ENCODE results near the gene DUSP15.

The DUSP15 gene

DNA sequence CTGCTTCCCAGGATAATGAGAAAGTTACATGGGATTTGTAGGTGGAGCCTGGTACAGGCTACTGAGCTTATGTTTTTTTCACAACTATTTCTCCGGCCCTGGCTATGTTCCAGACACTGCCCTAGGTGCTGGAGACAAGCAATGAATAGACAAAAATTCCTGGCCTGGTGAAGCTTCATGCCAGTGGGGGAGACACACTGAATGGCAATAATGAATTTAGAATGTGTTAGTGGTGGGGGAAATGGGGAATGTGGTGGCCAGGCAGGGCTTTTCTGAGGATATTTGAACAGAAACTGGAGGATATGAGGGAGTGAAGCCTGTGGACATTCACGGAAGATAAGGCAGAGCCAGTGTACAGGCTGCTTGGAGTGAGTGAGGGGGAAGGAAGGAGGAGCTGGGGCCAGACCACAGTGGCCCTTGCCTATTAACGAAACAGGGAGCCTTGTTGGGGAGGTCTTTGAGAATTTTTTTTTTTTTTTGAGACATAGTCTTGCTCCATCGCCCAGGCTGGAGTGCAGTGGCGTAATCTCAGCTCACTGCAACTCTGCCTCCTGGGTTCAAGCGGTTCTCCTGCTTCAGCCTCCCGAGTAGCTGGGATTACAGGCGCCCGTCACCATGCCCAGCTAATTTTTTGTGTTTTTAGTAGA is 31.6 kb downstream of the DUSP15 start:
- WGBS (ENCODE audit: extremely low coverage, insufficient coverage, insufficient read length), result no CpG with 5 or more reads among the region's 9 CpGs
- Histone ChIP-seq H2AFZ (ENCODE audit: insufficient read depth, low read length, poor library complexity) (no peak overlapping the region), H3K4me2 (ENCODE audit: low read length) (no peak overlapping the region), H3K79me2 (ENCODE audit: control insufficient read depth, insufficient read depth, low read length, poor library complexity) (no peaks in the 10 kb centered on the region), H3K4ac (ENCODE audit: low read depth, low read length) (no peak overlapping the region), H4K91ac (ENCODE audit: low read depth, low read length) (no peak overlapping the region), H3K4me3 (ENCODE audit: low read depth, low read length) (no peak overlapping the region), H3K9me3 (ENCODE audit: insufficient read depth, low read depth, low read length) (no peaks in the 10 kb centered on the region), H3K79me1 (ENCODE audit: low read length) (no peaks in the 10 kb centered on the region), H3K4me1 (ENCODE audit: control insufficient read depth in 1 of 2, insufficient read depth in 2 of 2, low read length in 2 of 2) (peaks cover 32 to 46% of the 10 kb centered on the region in 2 experiments), H3K18ac (ENCODE audit: low read length) (no peak overlapping the region), H3K23ac (ENCODE audit: low read length) (no peak overlapping the region), H2BK5ac (ENCODE audit: low read depth, low read length, poor library complexity) (no peak overlapping the region), H4K12ac (ENCODE audit: low read depth, low read length) (no peak overlapping the region), H3K27me3 (ENCODE audit: insufficient read depth, low read length) (no peaks in the 10 kb centered on the region), H2BK120ac (ENCODE audit: insufficient read depth, low read length, poor library complexity) (no peak overlapping the region), H3K14ac (ENCODE audit: low read length) (no peak overlapping the region), H2AK5ac (ENCODE audit: low read length) (no peak overlapping the region), H4K8ac (ENCODE audit: low read depth, low read length) (no peak overlapping the region), H3K9ac (ENCODE audit: low read length) (no peak overlapping the region), H3K36me3 (ENCODE audit: control insufficient read depth in 1 of 2, insufficient read depth in 2 of 2, low read length in 2 of 2) (no peaks in the 10 kb centered on the region), H3K27ac (ENCODE audit: low read depth, low read length) (no peak overlapping the region), H2BK12ac (ENCODE audit: low read length) (no peak overlapping the region)
- no peak for DNase-seq

DNA sequence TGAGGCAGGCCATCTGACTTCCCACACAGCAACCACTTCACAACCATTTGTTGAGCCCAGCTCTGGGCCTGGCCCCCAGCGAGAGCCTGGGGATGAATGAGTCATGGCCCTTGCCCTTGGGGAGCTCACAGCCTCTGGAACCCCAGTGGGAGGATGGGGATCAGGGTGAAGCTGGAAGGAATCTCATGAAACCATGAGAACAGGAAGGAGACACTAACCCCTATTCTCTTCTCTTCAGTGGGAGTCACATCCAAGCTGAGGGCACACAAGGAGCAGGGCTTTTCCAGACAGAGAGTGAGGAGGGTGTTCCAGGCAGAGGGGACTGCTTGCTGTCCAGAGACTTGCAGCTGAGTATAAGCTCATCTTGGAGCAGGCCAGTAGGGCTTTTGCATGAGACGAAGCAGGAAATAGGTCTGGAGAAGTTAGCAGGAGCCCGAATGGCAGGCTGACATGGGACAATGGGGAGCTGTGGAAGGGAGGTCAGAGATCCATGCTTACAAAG is 32.4 kb downstream of the DUSP15 start:
- Histone ChIP-seq H4K8ac (ENCODE audit: low read depth, low read length) (no peak overlapping the region), H3K4me2 (ENCODE audit: low read length) (no peak overlapping the region), H2BK120ac (ENCODE audit: insufficient read depth, low read length, poor library complexity) (no peak overlapping the region), H3K79me1 (ENCODE audit: low read length) (no peaks in the 10 kb centered on the region), H4K12ac (ENCODE audit: low read depth, low read length) (no peak overlapping the region), H3K14ac (ENCODE audit: low read length) (no peak overlapping the region), H3K27me3 (ENCODE audit: insufficient read depth, low read length) (no peaks in the 10 kb centered on the region), H3K4ac (ENCODE audit: low read depth, low read length) (no peak overlapping the region), H3K9ac (ENCODE audit: low read length) (no peak overlapping the region), H3K4me3 (ENCODE audit: low read depth, low read length) (no peak overlapping the region), H2AK5ac (ENCODE audit: low read length) (no peak overlapping the region), H3K18ac (ENCODE audit: low read length) (no peak overlapping the region), H2BK12ac (ENCODE audit: low read length) (no peak overlapping the region), H3K23ac (ENCODE audit: low read length) (no peak overlapping the region), H2BK5ac (ENCODE audit: low read depth, low read length, poor library complexity) (no peak overlapping the region), H3K79me2 (ENCODE audit: control insufficient read depth, insufficient read depth, low read length, poor library complexity) (no peaks in the 10 kb centered on the region), H4K91ac (ENCODE audit: low read depth, low read length) (no peak overlapping the region), H3K36me3 (ENCODE audit: control insufficient read depth in 1 of 2, insufficient read depth in 2 of 2, low read length in 2 of 2) (no peaks in the 10 kb centered on the region), H3K27ac (ENCODE audit: low read depth, low read length) (no peak overlapping the region), H3K4me1 (ENCODE audit: control insufficient read depth in 1 of 2, insufficient read depth in 2 of 2, low read length in 2 of 2) (peaks cover 26 to 41% of the 10 kb centered on the region in 2 experiments), H2AFZ (ENCODE audit: insufficient read depth, low read length, poor library complexity) (no peak overlapping the region), H3K9me3 (ENCODE audit: insufficient read depth, low read depth, low read length) (no peaks in the 10 kb centered on the region)
- no peak for DNase-seq
- no CpG with 5 or more reads among the region's 3 CpGs for WGBS (ENCODE audit: extremely low coverage, insufficient coverage, insufficient read length)

DNA sequence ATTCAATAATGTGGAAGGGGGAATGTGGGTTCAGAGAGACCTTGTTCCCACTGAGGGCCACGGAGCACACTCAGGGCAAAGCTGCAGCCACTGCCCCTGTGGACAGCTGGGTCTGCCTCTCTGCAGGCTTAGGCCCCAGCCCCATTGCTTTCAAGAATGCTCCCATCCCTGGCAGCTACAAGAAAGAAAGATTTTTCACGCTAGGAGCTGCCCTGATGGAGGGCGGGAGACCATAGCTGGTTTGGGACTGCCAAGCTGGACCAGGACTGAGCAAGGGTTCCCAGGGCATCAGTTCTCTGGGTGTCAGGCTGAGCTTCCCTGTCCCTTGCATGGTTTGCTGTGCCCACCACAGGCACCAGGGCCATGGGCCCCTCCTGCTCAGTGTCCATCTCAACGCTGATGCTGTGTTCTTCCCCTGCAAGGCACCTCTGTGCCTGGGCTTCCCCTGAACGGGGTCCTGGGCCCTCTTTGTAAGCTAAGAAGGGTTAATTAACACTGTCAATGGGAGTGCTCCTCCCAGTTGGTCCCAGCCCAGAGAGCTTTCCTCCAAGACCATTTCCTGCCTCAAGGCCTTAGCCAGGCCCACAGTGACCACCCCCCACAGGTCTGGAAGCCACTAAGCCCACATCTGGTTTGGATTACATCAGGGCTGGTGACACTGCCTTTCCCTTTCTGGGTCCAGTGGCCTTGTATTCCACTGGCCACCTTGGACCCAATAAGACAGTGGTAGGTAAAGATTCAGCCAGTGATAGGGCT is 33.3 kb downstream of the DUSP15 start:
- no peak overlapping the region for H3K4me2 ChIP-seq (ENCODE audit: low read length)
- no peak overlapping the region for H3K14ac ChIP-seq (ENCODE audit: low read length)
- H3K23ac ChIP-seq (ENCODE audit: low read length), result no peak overlapping the region
- peak overlapping the region; percentile 44 for H2AK5ac ChIP-seq (ENCODE audit: low read length)
- H3K79me1 ChIP-seq (ENCODE audit: low read length), result no peaks in the 10 kb centered on the region
- no CpG with 5 or more reads among the region's 5 CpGs for WGBS (ENCODE audit: extremely low coverage, insufficient coverage, insufficient read length)
- no peaks in the 10 kb centered on the region for H3K27me3 ChIP-seq (ENCODE audit: insufficient read depth, low read length)
- no peak overlapping the region for H3K4me3 ChIP-seq (ENCODE audit: low read depth, low read length)
- no peak overlapping the region for H2BK12ac ChIP-seq (ENCODE audit: low read length)
- H4K91ac ChIP-seq (ENCODE audit: low read depth, low read length), result peak overlapping the region; percentile 21
- H3K4ac ChIP-seq (ENCODE audit: low read depth, low read length), result no peak overlapping the region
- H3K9ac ChIP-seq (ENCODE audit: low read length), result no peak overlapping the region
- H2BK120ac ChIP-seq (ENCODE audit: insufficient read depth, low read length, poor library complexity), result no peak overlapping the region
- no peak overlapping the region for H4K8ac ChIP-seq (ENCODE audit: low read depth, low read length)
- peaks cover 22 to 32% of the 10 kb centered on the region in 2 experiments for H3K4me1 ChIP-seq (ENCODE audit: control insufficient read depth in 1 of 2, insufficient read depth in 2 of 2, low read length in 2 of 2)
- DNase-seq, result no peak
- no peak overlapping the region for H3K18ac ChIP-seq (ENCODE audit: low read length)
- no peaks in the 10 kb centered on the region for H3K9me3 ChIP-seq (ENCODE audit: insufficient read depth, low read depth, low read length)
- no peak overlapping the region for H2BK5ac ChIP-seq (ENCODE audit: low read depth, low read length, poor library complexity)
- no peak overlapping the region for H2AFZ ChIP-seq (ENCODE audit: insufficient read depth, low read length, poor library complexity)
- no peaks in the 10 kb centered on the region for H3K79me2 ChIP-seq (ENCODE audit: control insufficient read depth, insufficient read depth, low read length, poor library complexity)
- no peak overlapping the region for H3K27ac ChIP-seq (ENCODE audit: low read depth, low read length)
- no peak overlapping the region for H4K12ac ChIP-seq (ENCODE audit: low read depth, low read length)
- no peaks in the 10 kb centered on the region for H3K36me3 ChIP-seq (ENCODE audit: control insufficient read depth in 1 of 2, insufficient read depth in 2 of 2, low read length in 2 of 2)

DNA sequence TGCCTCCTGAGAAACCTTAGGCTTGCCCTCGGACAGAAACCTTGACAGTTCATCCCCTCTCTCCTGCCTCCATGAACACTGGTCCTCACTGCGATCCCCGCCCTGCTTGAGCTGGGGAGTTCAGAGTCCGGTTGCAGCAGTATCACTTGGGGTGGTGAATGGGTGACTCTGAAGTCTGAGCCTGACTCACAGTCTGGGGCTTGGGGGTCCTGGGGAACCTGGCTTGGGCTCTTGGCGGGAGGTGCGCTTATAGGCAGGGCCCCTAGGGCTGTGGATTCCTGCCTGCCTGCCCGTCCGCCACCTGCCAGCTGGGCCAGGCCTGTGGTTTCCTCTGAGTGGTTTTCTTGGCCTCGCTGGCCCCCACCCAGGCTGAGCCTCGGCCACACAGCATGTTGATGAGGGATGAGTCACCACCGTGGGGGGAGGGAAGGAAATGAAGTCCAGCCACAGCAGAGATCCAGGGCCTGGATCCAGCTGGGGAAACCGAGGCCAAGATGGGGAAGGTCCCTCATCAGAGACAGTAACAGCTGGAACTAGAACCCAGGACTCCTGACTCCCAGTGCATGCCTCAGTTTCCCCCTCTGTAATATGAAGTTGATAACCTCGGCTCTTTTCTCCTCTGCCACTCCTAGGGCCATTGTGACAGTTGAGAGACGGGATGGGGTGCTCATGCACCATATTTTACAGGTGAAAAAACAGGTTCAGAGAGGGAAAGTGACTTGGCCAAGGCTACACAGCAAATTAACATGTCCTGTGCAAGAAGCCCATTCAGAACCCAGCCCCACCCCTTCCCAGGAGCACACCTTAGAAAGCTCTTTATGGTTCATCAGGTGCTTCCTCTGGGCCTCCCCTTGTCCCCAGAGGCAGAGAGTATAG is 34.1 kb downstream of the DUSP15 start:
- H3K36me3 ChIP-seq (ENCODE audit: control insufficient read depth in 1 of 2, insufficient read depth in 2 of 2, low read length in 2 of 2), result no peaks in the 10 kb centered on the region
- H2AFZ ChIP-seq (ENCODE audit: insufficient read depth, low read length, poor library complexity), result no peak overlapping the region

More for the DNA sequence above, 34.1 kb downstream of the DUSP15 start:
- Histone ChIP-seq H4K12ac (ENCODE audit: low read depth, low read length) (no peak overlapping the region), H3K79me2 (ENCODE audit: control insufficient read depth, insufficient read depth, low read length, poor library complexity) (no peaks in the 10 kb centered on the region), H3K27ac (ENCODE audit: low read depth, low read length) (no peak overlapping the region), H3K23ac (ENCODE audit: low read length) (no peak overlapping the region), H2AK5ac (ENCODE audit: low read length) (no peak overlapping the region), H2BK12ac (ENCODE audit: low read length) (no peak overlapping the region), H3K18ac (ENCODE audit: low read length) (no peak overlapping the region), H3K4ac (ENCODE audit: low read depth, low read length) (no peak overlapping the region), H3K14ac (ENCODE audit: low read length) (no peak overlapping the region), H4K8ac (ENCODE audit: low read depth, low read length) (no peak overlapping the region), H3K4me3 (ENCODE audit: low read depth, low read length) (no peak overlapping the region), H3K27me3 (ENCODE audit: insufficient read depth, low read length) (no peaks in the 10 kb centered on the region), H4K91ac (ENCODE audit: low read depth, low read length) (no peak overlapping the region), H3K4me1 (ENCODE audit: control insufficient read depth in 1 of 2, insufficient read depth in 2 of 2, low read length in 2 of 2) (peaks cover 22 to 27% of the 10 kb centered on the region in 2 experiments), H3K4me2 (ENCODE audit: low read length) (no peak overlapping the region), H3K79me1 (ENCODE audit: low read length) (no peaks in the 10 kb centered on the region), H2BK5ac (ENCODE audit: low read depth, low read length, poor library complexity) (no peak overlapping the region), H2BK120ac (ENCODE audit: insufficient read depth, low read length, poor library complexity) (no peak overlapping the region), H3K9ac (ENCODE audit: low read length) (no peak overlapping the region), H3K9me3 (ENCODE audit: insufficient read depth, low read depth, low read length) (no peaks in the 10 kb centered on the region)
- WGBS (ENCODE audit: extremely low coverage, insufficient coverage, insufficient read length), result no CpG with 5 or more reads among the region's 14 CpGs
- peak in 1 of 2 donors; percentile 18 for DNase-seq

Data from trophoblast cell (in vitro differentiated cells and primary cell).